K562 (cell line): Measurements from ENCODE around the gene TTC9B. TPM values are rescaled to one million over a fixed set of nuclear protein-coding genes. Genes with fewer than 3 reads are reported as not detected.

Source experiments
- ATAC-seq: fragments of 200-7000 bp; cut with Tn5 transposase; 3 replicates; pipeline ENCODE4 v1.9.1; 2020; ENCODE audit warnings: moderate library complexity
- BruUV-seq: library from RNA; stranded (reverse); fragments of 400-500 nt; replicated peaks from 2 replicates; lab custom pipeline; 2021; lab: Mats Ljungman, UMichigan
- CTCF ChIA-PET: fragments of 300-600 bp; formaldehyde crosslinking; extraction: SDS; loops from one replicate; lab custom pipeline; 2021; ENCODE audit warnings: low intra/inter-chr PET ratio; lab: Yijun Ruan, JAX
- POLR2A ChIA-PET: fragments of 300-600, 350-650 bp; sonication (Branson Sonifier 250); formaldehyde crosslinking; extraction: SDS; loops from one replicate; lab custom pipeline; 2021; ENCODE audit warnings: antibody characterized with exemption, inconsistent platforms; lab: Yijun Ruan, JAX
- DNase-seq, 4 experiments: peaks; one replicate each; pipeline versions ENCODE4 v3.0.0 to v3.0.0-alpha.2; 2011 to 2018; ENCODE audit warnings: low spot score in 3 of 4, mixed read lengths in 3 of 4; ENCODE audit errors: extremely low read depth in 1 of 4
- FAIRE-seq: peaks from 2 replicates; lab custom pipeline; 2011; peaks lifted over from hg19 to GRCh38; lab: Jason Lieb, UNC
- H2AFZ ChIP-seq: 2 replicates; pipeline ENCODE4 v1.6.0; 2011; ENCODE audit warnings: low read depth, low read length, control low read depth, inconsistent platforms
- H3K27ac ChIP-seq: fragments of 200-600 bp; 3 replicates; pipeline ENCODE4 v1.8.0; 2011; ENCODE audit warnings: low read depth, mild to moderate bottlenecking, control low read depth, inconsistent platforms, low read length, moderate library complexity, mixed read lengths; ENCODE audit errors: extremely low read depth
- H3K27me3 ChIP-seq, 2 experiments: fragments of 300-600 bp in 1 of 2; 2 replicates in 1 of 2; 3 replicates in 1 of 2; pipeline versions ENCODE4 v1.6.0 to v1.8.0; 2011; ENCODE audit warnings: inconsistent platforms in 2 of 2, low read length in 2 of 2, mild to moderate bottlenecking in 1 of 2, mixed read lengths in 1 of 2, moderate library complexity in 1 of 2; ENCODE audit not compliant: control insufficient read depth in 2 of 2, insufficient read depth in 2 of 2
- H3K36me3 ChIP-seq: fragments of 300-600 bp; 3 replicates; pipeline ENCODE4 v1.8.0; 2011; ENCODE audit warnings: mild to moderate bottlenecking, low read length, inconsistent platforms; ENCODE audit not compliant: control insufficient read depth, insufficient read depth
- H3K4me1 ChIP-seq, 2 experiments: fragments of 200-600 bp in 1 of 2; replicated peaks in 1 of 2; 2 replicates in 1 of 2; 3 replicates in 1 of 2; pipeline versions ENCODE4 v1.5.1 to v1.8.0; 2011; ENCODE audit warnings: inconsistent platforms in 2 of 2, low read length in 2 of 2, mild to moderate bottlenecking in 1 of 2, mixed read lengths in 1 of 2, moderate library complexity in 1 of 2; ENCODE audit not compliant: control insufficient read depth in 2 of 2, insufficient read depth in 2 of 2
- H3K4me2 ChIP-seq: 2 replicates; pipeline ENCODE4 v1.6.1; 2011; ENCODE audit warnings: low read length, control low read depth, inconsistent platforms, mixed read lengths; ENCODE audit not compliant: insufficient read depth
- H3K4me3 ChIP-seq: fragments of 200-600 bp; sonication (generic), shearing (Covaris generic); 2 replicates; pipeline ENCODE4 v1.5.1; 2016; ENCODE audit warnings: control low read depth, inconsistent platforms
- H3K79me2 ChIP-seq: fragments of 200-600 bp; 3 replicates; pipeline ENCODE4 v1.8.0; 2011; ENCODE audit warnings: low read length, inconsistent platforms; ENCODE audit not compliant: control insufficient read depth, insufficient read depth
- H3K9ac ChIP-seq, 2 experiments: 2 replicates each; pipeline versions ENCODE4 v1.6.0 to v1.6.1; 2011; ENCODE audit warnings: low read depth in 2 of 2, low read length in 2 of 2, control low read depth in 1 of 2, inconsistent platforms in 1 of 2, mild to moderate bottlenecking in 1 of 2, mixed read lengths in 1 of 2; ENCODE audit not compliant: insufficient read depth in 1 of 2
- H3K9me1 ChIP-seq: one replicate; pipeline ENCODE4 v1.6.0; 2011; ENCODE audit warnings: inconsistent platforms, mild to moderate bottlenecking, low read length, moderate library complexity; ENCODE audit not compliant: control insufficient read depth, insufficient read depth
- H3K9me3 ChIP-seq: replicated peaks from 2 replicates; pipeline ENCODE4 v1.5.1; 2011; ENCODE audit warnings: low read depth, low read length, inconsistent platforms; ENCODE audit not compliant: control insufficient read depth, insufficient read depth
- H4K20me1 ChIP-seq: replicated peaks from 2 replicates; pipeline ENCODE4 v1.6.1; 2011; ENCODE audit warnings: low read length, inconsistent platforms, mixed read lengths; ENCODE audit not compliant: control insufficient read depth, insufficient read depth
- E2F6 ChIP-seq, 2 experiments: IDR thresholded peaks; 2 replicates each; pipeline ENCODE4 v1.6.1; 2011; ENCODE audit warnings: borderline replicate concordance in 1 of 2, control low read depth in 1 of 2, low read depth in 1 of 2, low read length in 1 of 2, mild to moderate bottlenecking in 1 of 2, mixed read lengths in 1 of 2, moderate library complexity in 1 of 2; ENCODE audit not compliant: insufficient read depth in 1 of 2, insufficient read length in 1 of 2, poor library complexity in 1 of 2, severe bottlenecking in 1 of 2; ENCODE audit errors: extremely low read depth in 1 of 2
- GMEB1 ChIP-seq: fragments of 250-450 bp; sonication (Bioruptor Pico); IDR thresholded peaks from 2 replicates; pipeline ENCODE4 v1.4.0; 2020; ENCODE audit warnings: mild to moderate bottlenecking
- VEZF1 ChIP-seq: fragments of 200-800 bp; sonication (Bioruptor generic); IDR thresholded peaks from 2 replicates; pipeline ENCODE4 v1.6.1; 2017; ENCODE audit warnings: missing genetic modification characterization, missing compliant biosample characterization
- YBX1 ChIP-seq: fragments of 450-650 bp; IDR thresholded peaks from 2 replicates; pipeline ENCODE4 v1.7.1; 2016; ENCODE audit warnings: mild to moderate bottlenecking
- ZC3H11A ChIP-seq: IDR thresholded peaks from 2 replicates; pipeline ENCODE4 v1.6.1; 2012; ENCODE audit warnings: low read depth, low read length, improper control_type of control experiment
- WGBS: fragments of 100-300 bp; shearing (Covaris generic); methylation state at CpG from one replicate; pipeline ENCODE4 v1.1.6; 2016; ENCODE audit warnings: low coverage, mixed read lengths; ENCODE audit not compliant: insufficient coverage; ENCODE audit errors: missing lambda C conversion rate; 5-methylcytosine and 5-hydroxymethylcytosine counted together
- in situ Hi-C: fragments of 300-500 bp; cut with MboI; formaldehyde crosslinking; loops from 4 replicates; pipeline ENCODE4 v1.15.0; 2018; ENCODE audit warnings: inconsistent platforms, mixed read lengths
- intact Hi-C: fragments of 100-400 bp; cut with micrococcal nuclease; formaldehyde crosslinking; loops from 2 replicates; pipeline ENCODE4 v1.14.2; 2022
- polyA plus RNA-seq, 8 experiments: library from polyadenylated mRNA; depleted of rRNA in 4 of 8; stranded (reverse) in 5 of 8; unstranded in 3 of 8; fragments of >200 nt; fragmentation: Nextera tagmentation in 2 of 8; fragmentation: Illumina TruSeq in 1 of 8; extraction: Ambion mirVana in 2 of 8; extraction: Trizol in 1 of 8; gene quantifications; 2 replicates each; pipeline versions ENCODE4 v1.2.1 to v1.2.3, GENCODE V29; 2011 to 2014; ENCODE audit warnings: inconsistent platforms in 1 of 8, missing spikeins in 1 of 8
- total RNA-seq, 7 experiments: library from RNA; depleted of rRNA in 6 of 7; stranded (reverse); fragments of >200 nt in 6 of 7; fragmentation: Illumina TruSeq in 2 of 7; extraction: Trizol in 2 of 7; gene quantifications; 2 replicates each; pipeline versions ENCODE4 v1.2.1 to v1.2.3, GENCODE V29; 2011 to 2021; ENCODE audit warnings: low replicate concordance in 1 of 7
- TF ChIP-seq, protein P1 (sequence below), 2 experiments: fragments of 250-450 bp in 1 of 2; fragments of 450-650 bp in 1 of 2; sonication (Bioruptor Pico) in 1 of 2; IDR thresholded peaks; 2 replicates each; pipeline versions ENCODE4 v1.6.1 to v1.8.0; 2016 to 2021; ENCODE audit warnings: mild to moderate bottlenecking in 2 of 2, moderate library complexity in 2 of 2, missing compliant biosample characterization in 1 of 2, missing genetic modification characterization in 1 of 2
- TF ChIP-seq, protein P2 (sequence below): sonication (generic); formaldehyde crosslinking; IDR thresholded peaks from 2 replicates; pipeline ENCODE4 v1.8.1; 2023; ENCODE audit warnings: mild to moderate bottlenecking, missing genetic modification reagents

TTC9B gene
- total and polyA plus RNA-seq, 9 of the 15 experiments (the other 6 are each of a cell fraction or from before 2014, with no cell fraction given) = 0.06 to 0.14 TPM; not detected in 7

DNA sequence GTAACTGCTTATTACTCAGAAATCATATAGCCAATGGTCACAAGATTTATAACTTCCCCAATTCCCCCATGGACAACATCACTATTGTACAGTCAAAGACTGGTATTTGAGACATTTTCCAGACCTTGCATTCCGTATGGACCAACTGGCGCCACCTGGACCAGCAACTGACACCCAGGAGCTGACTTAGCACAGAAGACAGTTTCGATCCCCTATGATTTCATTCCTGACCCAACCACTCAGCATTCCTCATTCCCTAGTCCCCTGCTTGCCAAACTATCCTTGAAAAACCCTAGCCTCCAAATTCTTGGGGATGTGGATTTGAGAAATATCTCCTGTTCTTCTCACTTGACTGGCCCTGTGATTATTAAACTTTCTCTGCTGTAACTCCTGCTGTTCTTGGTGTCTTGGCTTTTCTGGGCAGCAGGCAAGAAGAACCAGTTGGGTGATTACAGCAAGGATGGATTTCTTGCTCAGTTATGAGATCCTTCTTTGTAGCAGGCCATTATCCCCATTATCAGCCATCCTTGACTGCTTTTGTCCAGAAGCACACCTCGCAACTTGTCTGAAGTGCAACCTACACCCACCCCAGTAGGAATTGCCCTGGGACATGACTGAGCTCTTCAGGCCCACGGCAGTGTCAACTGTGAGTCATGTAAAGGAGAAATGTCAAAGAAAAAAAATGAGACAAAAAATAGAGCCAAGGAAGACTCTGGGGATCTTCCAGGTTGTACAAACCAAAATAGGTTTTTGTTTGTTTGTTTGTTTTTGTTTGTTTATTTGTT lies 40.7 kb downstream of the TTC9B start:
- H4K20me1 ChIP-seq = no peaks in the 10 kb centered on the region
- H3K4me3 ChIP-seq = no peak overlapping the region
- H3K4me1 ChIP-seq = no peaks in the 10 kb centered on the region
- TF ChIP-seq, protein P1, sequence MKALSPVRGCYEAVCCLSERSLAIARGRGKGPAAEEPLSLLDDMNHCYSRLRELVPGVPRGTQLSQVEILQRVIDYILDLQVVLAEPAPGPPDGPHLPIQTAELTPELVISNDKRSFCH (CRISPR knock-in tag; IDR thresholded peaks at IDR 0.05) = no peak
- TF ChIP-seq, protein P1 (tag; IDR thresholded peaks at IDR 0.05) = no peak
- TF ChIP-seq YBX1 (no peak), GMEB1 (CRISPR knock-in tag) (no peak), VEZF1 (CRISPR knock-in tag) (no peak), ZC3H11A (no peak), E2F6 (IDR thresholded peaks at IDR 0.05; ENCODE audit: borderline replicate concordance in 1 of 2, extremely low read depth in 1 of 2, insufficient read depth in 1 of 2, insufficient read length in 1 of 2, low read depth in 1 of 2, low read length in 1 of 2, poor library complexity in 1 of 2, severe bottlenecking in 1 of 2) (no peak)
- TF ChIP-seq, protein P2, sequence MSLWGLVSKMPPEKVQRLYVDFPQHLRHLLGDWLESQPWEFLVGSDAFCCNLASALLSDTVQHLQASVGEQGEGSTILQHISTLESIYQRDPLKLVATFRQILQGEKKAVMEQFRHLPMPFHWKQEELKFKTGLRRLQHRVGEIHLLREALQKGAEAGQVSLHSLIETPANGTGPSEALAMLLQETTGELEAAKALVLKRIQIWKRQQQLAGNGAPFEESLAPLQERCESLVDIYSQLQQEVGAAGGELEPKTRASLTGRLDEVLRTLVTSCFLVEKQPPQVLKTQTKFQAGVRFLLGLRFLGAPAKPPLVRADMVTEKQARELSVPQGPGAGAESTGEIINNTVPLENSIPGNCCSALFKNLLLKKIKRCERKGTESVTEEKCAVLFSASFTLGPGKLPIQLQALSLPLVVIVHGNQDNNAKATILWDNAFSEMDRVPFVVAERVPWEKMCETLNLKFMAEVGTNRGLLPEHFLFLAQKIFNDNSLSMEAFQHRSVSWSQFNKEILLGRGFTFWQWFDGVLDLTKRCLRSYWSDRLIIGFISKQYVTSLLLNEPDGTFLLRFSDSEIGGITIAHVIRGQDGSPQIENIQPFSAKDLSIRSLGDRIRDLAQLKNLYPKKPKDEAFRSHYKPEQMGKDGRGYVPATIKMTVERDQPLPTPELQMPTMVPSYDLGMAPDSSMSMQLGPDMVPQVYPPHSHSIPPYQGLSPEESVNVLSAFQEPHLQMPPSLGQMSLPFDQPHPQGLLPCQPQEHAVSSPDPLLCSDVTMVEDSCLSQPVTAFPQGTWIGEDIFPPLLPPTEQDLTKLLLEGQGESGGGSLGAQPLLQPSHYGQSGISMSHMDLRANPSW = no peak
- TF ChIP-seq, all 486 proteins: peak for 0
- no peak overlapping the region for H3K4me2 ChIP-seq
- H3K9me1 ChIP-seq = no peaks in the 10 kb centered on the region
- no peak for FAIRE-seq
- H3K9me3 ChIP-seq = no peaks in the 10 kb centered on the region
- no peak overlapping the region for H3K27ac ChIP-seq
- 12% methylated on average over 5 of the region's 5 CpGs for WGBS
- no TSS peak for BruUV-seq
- H3K9ac ChIP-seq = no peak overlapping the region
- H3K27me3 ChIP-seq = peaks cover 8 to 13% of the 10 kb centered on the region in 2 experiments; a peak in 4 of 5 replicates
- POLR2A ChIA-PET = interaction anchor here (1.3 kb wide), 1 partner anchor 13 kb away, joined by 4 read pairs; no protein-coding TSS in a partner anchor
- no peak for ATAC-seq
- in situ Hi-C loops = no loop called here
- H3K79me2 ChIP-seq = no peaks in the 10 kb centered on the region
- CTCF ChIA-PET = no interaction called here
- no peaks in the 10 kb centered on the region for H3K36me3 ChIP-seq
- no peak for DNase-seq
- H2AFZ ChIP-seq = no peak overlapping the region
- intact Hi-C loops = no loop called here
